NCI-H345 treated with DMSO at 0.1 percent for 48 hours (cell line): ENCODE measurements around the gene USP9X.
"Not testable (repeated sequence)": the region's sequence is repeated elsewhere in the genome, so short reads cannot be mapped to it uniquely, and the experiment has no call there.

Source experiments
- DNase-seq: peaks from one replicate; lab custom pipeline; 2025; ENCODE audit not compliant: unreplicated experiment; lab: John Stamatoyannopoulos, UW

The USP9X gene

DNA sequence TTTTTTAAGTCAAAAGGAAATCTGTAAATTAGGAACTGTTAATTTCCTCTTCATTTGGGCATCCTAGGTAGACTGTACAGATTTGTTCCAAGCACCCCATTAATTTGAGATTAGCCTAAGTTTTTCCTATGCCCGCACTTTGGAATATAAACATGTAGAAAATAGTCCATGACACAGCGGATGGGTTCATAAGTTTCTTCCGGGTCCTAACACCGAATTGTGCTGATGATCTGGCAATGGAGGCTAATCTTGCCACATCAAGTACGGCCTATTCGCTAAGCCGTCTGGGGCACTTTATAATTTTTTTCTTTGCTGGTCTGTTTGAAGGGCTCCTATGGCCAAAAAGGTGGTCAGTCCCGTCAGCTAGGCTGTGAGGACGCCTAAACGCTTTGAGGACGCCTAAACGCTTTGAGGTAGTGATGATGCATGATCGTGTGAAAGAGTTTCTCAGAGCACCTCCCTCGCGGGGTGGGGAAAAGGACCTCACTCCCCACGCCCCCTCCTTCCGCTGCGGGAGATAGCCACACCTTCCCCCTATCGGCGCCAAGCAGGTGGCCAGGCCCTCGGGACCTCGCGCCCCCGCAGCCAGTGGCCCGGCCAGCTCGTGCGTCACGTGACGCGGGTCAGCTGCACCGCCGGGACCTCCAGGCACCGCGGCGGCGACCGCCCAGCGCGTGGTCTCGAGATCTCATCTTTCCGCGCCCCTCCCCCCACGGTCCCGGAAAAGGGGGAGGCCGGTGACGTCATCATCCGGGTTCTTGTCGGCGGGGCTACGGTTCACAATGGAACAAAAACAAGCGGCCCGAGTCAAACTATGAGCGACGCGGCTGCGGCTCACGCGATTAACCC is 977 bp upstream of the USP9X start:
- peak; percentile 89 for DNase-seq

DNA sequence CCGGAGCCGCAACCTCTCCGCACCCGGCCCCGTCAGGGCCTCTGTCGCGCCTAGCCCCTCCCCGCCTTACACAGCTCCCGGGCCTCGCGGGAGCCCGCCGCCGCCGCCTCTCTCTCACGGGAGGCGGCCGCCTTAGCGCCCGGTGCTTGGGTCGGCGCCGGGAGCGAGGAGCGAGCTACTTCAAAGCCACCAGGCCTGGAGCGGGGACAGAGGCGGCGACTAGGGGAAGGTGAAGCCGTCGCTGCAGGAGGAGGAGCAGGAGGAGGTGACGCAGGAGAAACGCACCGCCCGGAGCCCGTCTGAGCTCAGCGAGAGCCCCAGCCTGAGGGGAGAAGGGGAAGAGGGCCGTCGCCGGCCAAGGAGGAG is 250 bp downstream of the USP9X start:
- DNase-seq, result no peak

DNA sequence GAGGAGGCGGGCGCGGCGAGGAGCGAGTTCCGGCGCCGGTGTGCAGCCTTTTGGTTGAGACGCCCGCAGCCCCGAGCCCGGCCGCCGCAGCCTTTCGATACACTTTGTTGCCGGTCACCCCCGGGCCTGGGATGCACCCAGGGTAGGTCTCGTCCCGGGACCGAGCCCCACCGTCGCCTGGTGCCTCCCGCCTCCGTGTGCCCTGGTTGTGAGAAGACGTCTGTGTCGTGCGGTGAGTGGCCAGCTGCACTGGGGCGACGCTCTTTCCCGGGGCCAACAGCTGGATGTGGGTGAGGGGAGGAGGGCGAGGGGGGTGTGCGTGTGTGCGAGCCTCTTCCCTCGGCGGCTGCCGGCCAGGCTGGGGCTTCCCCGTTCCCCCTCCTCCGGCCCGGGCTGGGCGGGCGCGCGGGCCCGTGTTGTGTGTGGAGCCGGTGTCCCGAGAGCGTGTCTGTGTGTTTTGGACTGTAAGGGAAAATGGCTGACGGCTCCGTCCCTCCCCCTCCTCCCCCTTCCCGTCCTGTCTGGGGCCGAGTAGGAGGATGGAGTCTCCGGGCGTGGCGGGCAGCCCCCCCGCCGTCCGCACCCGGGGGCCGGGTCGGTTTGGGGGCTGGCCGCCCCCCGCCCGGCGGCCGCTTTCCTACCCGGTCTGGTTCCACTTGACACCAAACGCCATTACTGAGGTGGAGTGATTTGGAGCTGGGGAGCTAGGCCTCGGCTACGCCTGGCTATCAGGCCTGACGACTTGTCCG is 807 bp downstream of the USP9X start:
- no peak for DNase-seq

DNA sequence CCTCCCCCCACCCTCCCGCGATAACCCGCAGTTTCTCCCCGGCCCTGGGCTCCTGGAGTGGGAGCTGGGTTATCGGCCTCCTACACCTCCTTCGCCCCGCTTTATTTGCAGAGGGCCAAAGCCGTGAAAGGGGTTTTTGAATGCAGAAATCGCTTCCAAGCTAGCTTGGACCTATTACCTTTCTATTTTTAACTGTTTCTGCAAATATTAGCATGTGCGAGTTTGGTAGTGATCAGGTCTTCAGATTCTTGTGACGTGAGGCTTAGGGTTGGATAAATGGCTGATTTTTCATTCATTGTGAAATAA is 1.3 kb downstream of the USP9X start:
- DNase-seq, result no peak

DNA sequence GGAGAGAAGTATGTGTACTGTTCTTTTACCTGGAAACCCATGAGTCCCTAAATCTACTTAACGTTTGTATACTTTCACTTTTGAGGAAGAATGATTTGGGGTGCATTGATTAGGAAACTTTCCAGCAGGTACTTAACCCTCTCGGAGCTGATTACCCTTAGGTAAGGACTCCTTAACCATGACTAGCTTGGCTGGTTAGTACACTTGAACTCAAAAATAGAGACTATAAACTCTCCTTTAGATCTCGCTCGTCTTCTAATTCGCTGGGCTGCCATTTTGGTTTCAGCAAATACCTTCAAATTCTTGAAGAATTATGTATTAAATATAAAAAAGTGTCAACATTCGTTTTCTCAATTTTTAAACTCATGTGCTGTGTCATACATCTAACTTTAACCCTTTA is 2.0 kb downstream of the USP9X start:
- no peak for DNase-seq

DNA sequence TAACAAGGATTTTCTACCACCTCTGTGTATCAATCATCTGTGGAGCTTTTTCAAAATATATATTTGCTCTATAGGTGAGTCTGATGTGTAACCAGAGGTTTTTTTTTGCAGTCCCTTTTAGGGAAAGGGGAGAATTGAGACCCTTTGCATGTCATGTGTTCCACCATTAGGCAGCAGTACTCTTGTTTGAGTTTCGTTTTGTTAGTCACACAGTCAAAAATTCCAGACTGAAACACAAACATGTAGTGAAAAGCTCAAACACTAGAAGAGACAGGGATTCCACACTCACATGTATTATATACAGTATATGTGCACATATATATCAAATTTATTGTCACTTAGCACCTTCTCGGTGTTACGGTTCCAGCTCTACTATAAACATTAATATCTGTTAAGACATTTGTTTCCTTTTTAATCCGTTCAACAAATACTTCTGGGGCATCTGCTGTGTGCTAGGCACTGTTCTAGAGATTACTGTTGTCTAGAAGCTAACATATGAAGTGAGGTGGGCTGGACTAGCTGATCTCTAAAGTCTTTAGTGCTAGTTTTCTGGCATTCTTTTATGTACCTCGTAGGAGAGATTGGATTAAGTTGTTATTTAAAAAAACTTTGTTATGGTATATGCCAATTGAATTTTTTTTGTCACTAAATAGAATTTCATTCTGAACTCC is 5.5 kb downstream of the USP9X start:
- no peak for DNase-seq

DNA sequence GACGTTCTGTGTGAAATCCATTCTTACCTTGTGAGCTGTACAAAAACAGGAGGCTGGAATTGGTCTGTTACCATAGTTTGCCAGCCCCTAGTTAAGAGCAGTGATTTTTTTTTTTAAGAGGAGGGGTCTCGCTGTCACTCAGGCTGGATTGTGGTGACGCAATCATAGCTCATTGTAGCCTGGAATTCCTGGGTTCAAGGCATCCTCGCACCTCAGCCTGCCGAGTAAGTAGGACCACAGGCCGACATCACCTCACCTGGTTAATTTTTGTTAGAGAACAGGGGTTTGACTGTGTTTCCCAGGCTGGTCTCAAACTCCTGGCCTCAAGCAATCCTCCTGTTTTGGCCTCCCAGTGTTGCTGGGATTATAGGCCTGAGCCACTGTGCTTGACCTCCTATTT is 7.5 kb downstream of the USP9X start:
- DNase-seq, result no peak

DNA sequence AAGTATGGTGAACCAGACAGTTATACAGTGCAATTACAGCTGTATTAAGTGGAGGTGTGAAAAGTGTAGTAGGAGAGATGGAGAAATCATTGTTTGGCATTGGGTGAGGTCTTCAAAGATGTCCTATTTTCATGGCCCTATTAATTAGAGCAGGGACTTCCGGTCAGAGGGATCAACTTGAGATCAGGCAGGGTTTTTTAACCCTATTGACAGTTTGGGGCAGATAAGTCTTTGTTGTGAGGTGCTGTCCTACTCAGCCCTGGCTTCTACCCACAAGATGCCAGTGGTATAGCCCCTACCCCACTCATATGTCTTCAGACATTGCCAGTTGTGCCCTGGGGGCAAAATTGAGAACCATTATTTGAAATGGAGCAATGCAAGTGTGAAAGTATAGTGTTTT is 9.9 kb downstream of the USP9X start:
- DNase-seq, result no peak

DNA sequence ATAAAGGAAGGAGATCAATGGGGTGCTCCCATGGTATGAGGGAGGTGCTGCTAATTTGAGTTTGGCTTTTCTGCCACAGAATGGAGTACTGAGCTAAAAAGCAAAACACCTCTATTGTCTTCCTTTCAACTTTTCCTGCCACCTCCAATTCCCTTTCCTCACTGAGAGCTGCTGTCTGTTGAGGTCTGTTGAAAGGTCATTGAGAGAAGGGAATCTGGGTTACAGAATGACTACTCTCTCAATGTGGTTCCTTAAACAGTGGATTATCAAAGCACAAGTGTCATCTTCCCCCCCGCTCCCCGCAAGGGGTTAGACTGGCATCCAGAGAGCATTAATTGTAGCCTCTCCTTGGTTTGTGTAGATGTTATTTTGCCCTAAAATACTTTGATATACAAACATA is 10.7 kb downstream of the USP9X start:
- no peak for DNase-seq

DNA sequence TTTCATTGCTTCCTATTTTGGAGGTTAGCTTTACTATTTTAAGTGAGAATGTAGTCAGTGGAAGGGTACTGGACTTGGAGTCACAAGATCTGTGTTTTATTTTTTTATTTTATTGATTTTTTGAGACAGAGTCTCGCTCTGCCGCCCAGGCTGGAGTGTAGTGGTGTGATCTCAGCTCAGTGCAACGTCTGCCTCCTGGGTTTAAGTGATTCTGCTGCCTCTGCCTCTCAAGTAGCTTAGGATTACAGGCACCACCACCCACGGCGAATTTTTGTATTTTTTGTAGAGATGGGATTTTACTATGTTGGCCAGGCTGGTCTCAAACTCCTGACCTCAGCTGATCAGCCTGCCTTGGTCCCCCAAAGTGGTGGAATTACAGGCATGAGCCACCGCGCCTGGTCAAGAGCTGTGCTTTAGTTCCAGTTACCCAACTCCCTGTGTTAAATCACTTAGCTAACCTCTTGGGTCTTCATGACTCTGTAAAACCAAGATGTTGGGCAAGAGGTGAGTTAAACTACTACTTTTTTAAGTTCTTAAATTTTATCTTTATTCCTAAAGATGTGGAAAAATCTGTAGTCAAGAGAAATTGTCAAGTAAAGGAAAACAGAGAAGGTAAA is 11.2 kb downstream of the USP9X start:
- DNase-seq, result no peak

DNA sequence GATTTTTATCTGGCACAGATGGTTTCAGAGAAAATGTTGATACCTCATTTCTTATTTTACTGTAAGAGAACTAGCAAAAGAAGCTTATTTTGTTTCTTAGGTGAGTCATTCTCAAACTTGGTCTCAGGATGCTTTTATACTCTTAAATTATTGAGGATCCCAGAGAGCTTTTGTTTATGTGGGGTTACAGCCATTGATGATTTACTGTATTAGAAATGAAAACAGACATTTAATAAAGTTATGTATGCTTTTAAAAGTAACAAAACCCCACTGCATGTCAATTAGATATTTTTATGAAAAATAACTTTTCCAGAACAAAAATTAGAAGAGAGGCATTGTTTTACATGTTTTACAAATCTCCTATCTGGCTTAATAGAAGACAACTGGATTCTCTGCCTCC is 12.1 kb downstream of the USP9X start:
- DNase-seq, result no peak

DNA sequence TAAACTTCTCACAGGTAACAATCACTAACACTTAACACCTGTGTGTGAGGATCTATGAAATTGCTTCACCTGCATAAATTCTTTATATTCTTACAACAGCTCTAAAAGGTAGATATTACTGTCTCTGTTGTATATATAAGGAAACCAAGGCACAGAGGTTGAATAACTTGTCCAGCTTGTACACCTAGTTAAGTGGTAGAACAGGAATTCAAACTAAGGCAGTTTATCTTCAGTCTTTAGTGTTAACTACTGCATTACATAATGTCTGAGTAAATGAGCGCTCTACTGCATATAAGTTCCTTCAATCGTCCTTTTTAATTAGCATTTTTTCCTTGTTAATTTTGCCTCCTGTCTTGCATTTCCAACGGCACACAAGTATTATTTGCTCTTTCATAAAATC is 15.0 kb downstream of the USP9X start:
- no peak for DNase-seq

DNA sequence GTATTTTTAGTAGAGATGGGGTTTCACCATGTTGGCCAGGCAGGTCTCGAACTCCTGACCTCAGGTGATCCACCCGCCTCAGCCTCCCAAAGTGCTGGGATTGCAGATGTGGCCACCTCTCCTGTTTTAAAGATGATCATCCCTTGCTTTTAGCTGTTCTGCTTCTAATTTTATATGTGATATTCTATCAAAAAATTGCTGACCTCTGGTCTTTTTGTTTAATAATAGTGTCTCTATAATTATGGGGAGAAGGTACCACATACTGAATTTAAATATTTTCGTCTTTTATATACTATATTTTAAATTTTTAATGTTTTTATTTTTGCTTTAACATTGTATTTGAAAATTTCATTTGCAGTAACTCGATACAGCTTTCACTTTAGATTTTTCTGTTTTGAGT is 15.6 kb downstream of the USP9X start:
- no peak for DNase-seq

DNA sequence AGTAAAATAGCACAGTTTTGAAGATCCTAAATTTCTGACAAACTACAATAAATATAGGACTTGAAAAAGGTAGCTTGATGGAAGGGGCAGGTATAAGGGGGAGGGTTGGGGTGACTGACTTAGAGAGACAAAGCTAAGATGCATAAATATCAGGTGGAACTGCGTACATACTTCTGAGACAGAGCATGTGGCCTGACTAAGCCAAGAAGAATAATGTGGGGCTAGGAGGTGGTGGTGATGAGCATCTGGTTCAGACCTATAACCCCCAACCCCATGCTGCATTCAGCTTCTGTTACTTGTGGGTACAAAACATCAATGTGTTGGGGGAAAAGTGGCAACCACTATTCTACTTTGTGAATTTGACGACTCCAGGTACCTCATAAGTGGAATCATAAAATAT is 19.8 kb downstream of the USP9X start:
- DNase-seq, result no peak

DNA sequence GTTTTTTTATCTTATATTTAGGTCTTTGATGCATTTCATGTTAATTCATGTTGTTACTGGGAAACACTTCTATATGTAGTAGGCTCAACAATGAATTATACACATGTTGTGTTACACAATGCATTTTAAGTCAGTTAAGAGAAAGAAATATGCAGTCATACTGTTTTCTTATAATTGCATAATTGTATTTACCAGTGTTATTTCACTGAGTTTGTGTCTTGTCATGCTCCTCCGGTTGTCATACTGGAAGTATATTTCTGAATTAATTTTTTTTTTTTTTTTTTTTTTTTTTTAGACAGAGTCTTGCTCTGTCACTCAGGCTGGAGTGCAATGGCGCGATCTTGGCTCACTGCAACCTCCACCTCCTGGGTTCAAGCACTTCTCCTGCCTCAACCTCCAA is 21.0 kb downstream of the USP9X start:
- not testable (repeated sequence) for DNase-seq

DNA sequence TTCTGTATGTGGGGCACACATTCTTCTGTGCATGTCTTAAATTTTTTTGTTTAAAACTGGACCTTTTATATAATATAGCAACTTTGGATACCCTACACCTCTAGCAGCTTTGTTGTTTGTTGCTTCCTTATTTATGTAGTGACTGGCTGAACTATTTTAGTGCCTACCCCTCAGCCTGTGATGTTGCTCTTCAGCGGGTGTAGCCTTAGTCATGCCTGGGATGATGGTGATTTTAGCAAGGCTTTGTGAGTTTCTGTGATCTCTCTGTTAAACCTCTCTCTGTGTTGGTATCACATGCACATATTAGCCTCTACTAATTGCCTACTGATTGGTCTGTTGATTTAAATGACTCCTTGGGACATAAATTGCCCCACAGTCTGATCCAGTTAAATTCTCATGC is 22.8 kb downstream of the USP9X start:
- DNase-seq, result no peak

DNA sequence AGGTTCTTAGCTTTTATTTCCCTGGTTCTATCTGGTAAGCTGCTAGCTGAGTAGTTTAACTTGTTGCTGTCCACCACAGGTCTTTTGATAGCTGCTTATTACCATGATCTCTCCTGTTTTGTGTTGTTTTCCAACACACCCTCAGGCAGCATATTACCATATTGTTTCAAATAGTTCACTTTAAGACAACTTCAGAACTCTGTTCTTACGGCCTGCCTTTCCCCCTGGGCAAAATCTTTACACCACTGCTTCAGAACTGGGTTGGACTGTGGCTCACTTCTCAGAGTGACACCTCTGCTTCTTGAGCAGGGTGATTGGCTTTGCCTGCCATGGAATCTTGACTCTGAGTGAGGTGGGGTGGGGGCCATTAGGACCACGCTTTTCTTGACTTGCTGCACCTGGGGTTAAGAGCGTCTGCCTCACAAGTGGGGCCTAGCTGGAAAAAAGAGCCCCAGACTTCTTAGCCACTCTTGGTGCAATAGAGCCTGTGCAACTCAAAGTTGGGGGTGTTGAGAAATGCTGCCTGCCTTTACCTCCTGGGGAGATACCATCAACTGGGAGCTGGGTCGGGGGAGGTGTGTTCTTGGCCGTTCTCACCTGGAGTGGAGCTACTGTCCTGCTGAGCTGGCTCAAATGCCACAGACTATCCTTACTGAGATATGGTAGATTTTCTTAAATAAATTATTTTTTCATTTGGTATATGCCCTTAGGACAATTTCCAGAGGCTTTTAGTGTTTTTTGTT is 23.4 kb downstream of the USP9X start:
- no peak for DNase-seq

DNA sequence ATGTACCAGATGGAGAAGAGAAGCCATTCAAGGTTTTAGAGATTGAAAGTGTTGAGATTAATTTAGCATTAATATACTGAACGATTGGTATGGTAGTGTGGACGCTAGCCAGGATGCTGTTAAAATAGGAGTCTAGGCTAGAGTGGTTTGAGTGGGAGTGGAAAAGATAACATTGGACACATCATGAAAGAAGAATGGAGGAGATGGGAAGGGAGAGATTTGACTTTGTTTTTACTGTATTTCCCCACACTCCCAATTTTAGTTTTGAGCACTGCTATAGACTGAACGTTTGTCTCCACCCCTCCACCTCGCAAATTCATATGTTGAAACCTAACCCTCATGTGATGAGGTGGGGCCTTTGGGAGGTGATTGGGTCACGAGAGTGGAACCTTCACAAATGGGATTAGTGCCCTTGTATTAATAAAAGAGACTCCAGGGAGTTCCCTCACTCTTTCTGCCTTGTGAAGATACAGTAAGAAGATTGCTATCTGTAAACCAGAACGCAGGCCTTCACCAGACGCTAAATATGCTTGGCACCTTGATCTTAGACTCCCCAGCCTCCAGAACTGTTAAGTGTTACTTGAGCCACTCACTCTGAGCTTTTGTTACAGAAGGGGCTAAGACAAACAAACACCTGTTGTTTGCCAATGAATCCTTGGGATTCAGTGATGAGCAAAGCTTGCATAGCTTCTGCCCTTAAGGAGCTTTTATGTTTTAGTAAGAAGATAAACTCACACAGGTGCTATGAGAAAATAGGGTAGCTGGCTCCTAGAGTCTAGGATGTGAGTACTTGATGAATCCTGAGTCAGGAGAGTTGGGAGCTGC is 25.8 kb downstream of the USP9X start:
- DNase-seq, result peak; percentile 6

DNA sequence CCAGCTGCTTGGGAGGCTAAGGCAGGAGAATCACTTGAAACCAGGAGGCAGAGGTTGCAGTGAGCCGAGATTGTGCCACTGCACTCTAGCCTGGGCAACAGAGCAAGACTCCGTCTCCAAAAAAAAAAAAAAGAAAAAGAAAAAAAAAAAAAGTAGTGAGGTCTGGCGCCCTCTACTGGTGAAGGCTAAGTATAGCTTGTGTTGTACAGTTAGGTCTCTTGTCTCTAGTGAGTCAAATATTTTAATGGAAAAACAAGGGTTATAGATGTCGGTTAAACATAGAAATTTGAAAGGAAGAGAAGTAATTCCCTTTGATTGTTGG is 29.8 kb downstream of the USP9X start:
- peak; percentile 5 for DNase-seq

DNA sequence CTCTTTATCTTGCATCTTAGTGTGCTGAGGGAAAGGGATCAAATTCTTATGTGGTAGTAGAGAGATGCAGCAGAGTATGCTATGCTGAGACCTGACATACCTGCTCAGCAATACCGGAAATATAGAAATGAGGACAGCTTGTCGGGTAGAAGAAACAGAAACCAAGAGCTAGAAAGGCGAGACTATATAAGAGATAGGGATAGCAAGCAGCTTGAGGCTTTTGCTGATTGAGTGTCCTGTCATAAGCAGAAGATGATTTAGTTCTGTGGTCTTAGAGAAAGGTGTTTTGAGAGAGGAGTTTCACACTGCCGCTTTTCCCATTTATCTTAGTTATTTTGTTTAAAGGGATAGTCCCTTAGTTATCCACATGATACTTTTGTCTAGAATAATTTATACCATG is 31.7 kb downstream of the USP9X start:
- no peak for DNase-seq
